ENCODE data around the gene PVR. TPM values are rescaled to one million over a fixed set of nuclear protein-coding genes. Genes with fewer than 3 reads are reported as not detected.

PVR gene
- total and polyA plus RNA-seq, 10 of the 15 experiments (the other 5 are each of a cell fraction or from before 2014, with no cell fraction given): 0.07 to 4.0 (median 1.9) TPM

GRCh38 chr19:44607049-44607448, 36.7 kb upstream of the PVR start:
- Histone ChIP-seq H3K27ac (ENCODE audit: control insufficient read depth, insufficient read depth) (no peak overlapping the region), H3K4me3 (no peak overlapping the region), H3K9me3 (replicated peaks; ENCODE audit: control insufficient read depth, insufficient read depth, low read length) (no peaks in the 10 kb centered on the region), H3K4me1 (ENCODE audit: control insufficient read depth, insufficient read depth, low read length) (no peaks in the 10 kb centered on the region), H3K27me3 (replicated peaks in 1 of 2; ENCODE audit: control insufficient read depth in 2 of 2, insufficient read depth in 2 of 2, low read length in 1 of 2) (no peaks in the 10 kb centered on the region), H3K79me2 (ENCODE audit: control insufficient read depth, insufficient read depth, low read length) (no peaks in the 10 kb centered on the region), H2AFZ (ENCODE audit: control insufficient read depth, low read depth, low read length) (no peak overlapping the region), H3K4me2 (ENCODE audit: control insufficient read depth, insufficient read depth) (no peak overlapping the region), H4K20me1 (ENCODE audit: control insufficient read depth, insufficient read depth) (no peaks in the 10 kb centered on the region), H3K36me3 (ENCODE audit: control insufficient read depth in 2 of 2, insufficient read depth in 2 of 2, low read length in 1 of 2) (no peaks in the 10 kb centered on the region), H3K9ac (ENCODE audit: control insufficient read depth, insufficient read depth, low read length) (no peak overlapping the region)
- in situ Hi-C loops (cut with MboI) (no loop called here), intact Hi-C loops (cut with micrococcal nuclease; ENCODE audit: unreplicated experiment) (no loop called here)
- 2% methylated on average over 2 of the region's 2 CpGs for WGBS (ENCODE audit: insufficient coverage, insufficient replicate concordance, low lambda C conversion rate, missing lambda C conversion rate)
- RAD21 ChIA-PET (ENCODE audit: unreplicated experiment): no interaction called here
- POLR2A ChIA-PET: no interaction called here
- ATAC-seq (no peak), FAIRE-seq (no peak), DNase-seq (ENCODE audit: low read depth, low spot score) (no peak)
- BruUV-seq (replicated peaks): no TSS peak
- SMC1A ChIA-PET (ENCODE audit: uncharacterized antibody, unreplicated experiment): no interaction called here
- TF ChIP-seq TCF12 (IDR thresholded peaks at IDR 0.05; ENCODE audit: low read depth, low read length) (no peak), IKZF1 (conservative IDR thresholded peaks at IDR 0.05) (no peak), PBX3 (IDR thresholded peaks at IDR 0.05; ENCODE audit: insufficient replicate concordance, low read depth, low read length) (no peak), BHLHE40 (IDR thresholded peaks at IDR 0.05; ENCODE audit: borderline replicate concordance in 1 of 2, low read depth in 2 of 2, low read length in 1 of 2) (no peak), CREB1 (IDR thresholded peaks at IDR 0.05; ENCODE audit: low read depth) (no peak), WRNIP1 (IDR thresholded peaks at IDR 0.05; ENCODE audit: borderline replicate concordance, low read depth, low read length) (no peak)
- CTCF ChIA-PET: interaction anchor here (0.6 to 1.3 kb wide), 2 partner anchors 36 to 109 kb away, joined by 3 read pairs; no protein-coding TSS in a partner anchor

- Histone ChIP-seq H3K27ac (ENCODE audit: control insufficient read depth, insufficient read depth) (no peak overlapping the region), H4K20me1 (ENCODE audit: control insufficient read depth, insufficient read depth) (no peaks in the 10 kb centered on the region), H3K4me2 (ENCODE audit: control insufficient read depth, insufficient read depth) (no peak overlapping the region), H3K4me1 (ENCODE audit: control insufficient read depth, insufficient read depth, low read length) (no peaks in the 10 kb centered on the region), H2AFZ (ENCODE audit: control insufficient read depth, low read depth, low read length) (no peak overlapping the region), H3K36me3 (ENCODE audit: control insufficient read depth in 2 of 2, insufficient read depth in 2 of 2, low read length in 1 of 2) (no peaks in the 10 kb centered on the region), H3K9ac (ENCODE audit: control insufficient read depth, insufficient read depth, low read length) (no peak overlapping the region), H3K9me3 (replicated peaks; ENCODE audit: control insufficient read depth, insufficient read depth, low read length) (no peaks in the 10 kb centered on the region), H3K4me3 (no peak overlapping the region), H3K79me2 (ENCODE audit: control insufficient read depth, insufficient read depth, low read length) (no peaks in the 10 kb centered on the region), H3K27me3 (replicated peaks in 1 of 2; ENCODE audit: control insufficient read depth in 2 of 2, insufficient read depth in 2 of 2, low read length in 1 of 2) (no peaks in the 10 kb centered on the region)
- WGBS (ENCODE audit: insufficient coverage, insufficient replicate concordance, low lambda C conversion rate, missing lambda C conversion rate): 11% methylated on average over 3 of the region's 3 CpGs
- RAD21 ChIA-PET (ENCODE audit: unreplicated experiment): no interaction called here
- POLR2A ChIA-PET: no interaction called here
- intact Hi-C loops (cut with micrococcal nuclease; ENCODE audit: unreplicated experiment) (no loop called here), in situ Hi-C loops (cut with MboI) (no loop called here)
- SMC1A ChIA-PET (ENCODE audit: uncharacterized antibody, unreplicated experiment): interaction anchor here (1.1 kb wide), 1 partner anchor 20 kb away, joined by 3 read pairs; no protein-coding TSS in a partner anchor
- no peak for FAIRE-seq
- no peak for ATAC-seq
- BruUV-seq (replicated peaks): no TSS peak
- TF ChIP-seq RAD51 (IDR thresholded peaks at IDR 0.05): no peak
- TF ChIP-seq NR2C1 (IDR thresholded peaks at IDR 0.05): no peak
- TF ChIP-seq MEF2A (IDR thresholded peaks at IDR 0.05; ENCODE audit: insufficient read depth, low read depth, low read length): no peak
- TF ChIP-seq CEBPB (IDR thresholded peaks at IDR 0.05; ENCODE audit: borderline replicate concordance in 1 of 2, low read depth in 2 of 2, low read length in 2 of 2): no peak
- no peak for TF ChIP-seq HDAC2 (IDR thresholded peaks at IDR 0.05)
- DNase-seq (ENCODE audit: low read depth, low spot score): no peak
- CTCF ChIA-PET: interaction anchor here (1.1 kb wide), 1 partner anchor 37 kb away, joined by 3 read pairs; no protein-coding TSS in a partner anchor
These were observed 35.8 kb upstream of the PVR start for GRCh38 chr19:44607917-44608316.
